Fibroblast of skin of right quadriceps (primary cell): ENCODE data around the gene CHAC1.

Experiments
- DNase-seq: peaks from one replicate; pipeline ENCODE4 v3.0.0-alpha.2; 2013

CHAC1 gene

DNA sequence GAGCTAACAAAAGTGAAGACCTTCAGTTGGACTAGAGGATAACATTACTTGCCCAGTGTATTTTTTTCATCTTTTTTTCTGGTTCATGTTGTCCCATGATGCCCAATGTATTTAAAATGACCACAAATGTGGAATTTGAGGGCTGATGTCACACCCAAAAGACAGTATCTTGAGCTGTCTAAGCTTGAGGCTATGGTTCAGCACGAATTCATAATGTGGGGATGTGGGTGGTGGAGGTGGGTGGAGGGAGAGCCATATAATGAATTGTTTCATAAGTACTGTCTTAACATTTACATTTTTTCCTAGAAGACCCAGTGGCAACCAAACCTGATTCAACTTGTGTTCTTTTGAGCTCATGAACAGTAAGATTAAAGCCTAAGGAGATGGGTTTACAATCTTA lies 37.5 kb downstream of the CHAC1 start:
- no peak for DNase-seq

DNA sequence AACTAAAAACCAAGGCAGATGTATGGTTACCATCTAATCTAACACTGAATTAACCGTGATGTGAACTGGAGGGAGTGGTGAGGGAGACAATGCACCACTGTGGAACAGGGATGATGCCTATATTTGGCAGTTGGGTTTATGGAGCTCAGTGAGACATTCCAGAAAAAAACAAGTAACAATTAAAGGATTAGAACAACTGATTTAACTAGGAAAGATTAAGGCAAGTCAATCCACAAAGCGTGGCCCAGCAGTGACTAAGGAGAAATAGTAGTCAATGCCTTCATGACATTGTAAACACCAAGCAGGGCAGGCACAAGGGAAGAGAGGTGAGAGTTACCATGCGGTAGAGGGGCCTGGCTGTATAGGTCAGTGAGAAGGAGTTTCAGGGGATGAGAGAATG lies 38.1 kb downstream of the CHAC1 start:
- no peak for DNase-seq

DNA sequence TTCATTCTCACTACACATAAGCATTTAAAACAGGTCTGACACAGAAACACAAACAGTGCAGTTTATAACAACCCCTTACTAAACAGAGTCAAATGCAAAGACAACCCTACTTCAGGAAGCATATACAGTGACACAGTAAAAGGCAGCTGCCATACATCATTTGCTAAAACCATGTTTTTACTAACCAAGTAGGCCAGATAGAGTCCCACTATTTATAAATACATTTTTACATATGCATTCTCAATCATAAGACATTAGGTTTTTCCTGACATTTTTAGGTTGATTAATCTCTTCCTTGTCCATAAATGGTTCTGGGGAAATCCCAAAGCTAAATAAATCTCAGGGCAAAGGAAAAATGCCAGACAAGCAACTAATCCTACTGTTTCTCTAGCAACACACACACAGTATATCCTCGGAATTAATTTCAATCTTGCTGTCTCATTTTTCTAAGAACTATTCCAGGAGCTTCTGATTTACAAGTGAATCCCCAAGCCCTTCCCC lies 39.0 kb downstream of the CHAC1 start:
- DNase-seq = peak; percentile 48

DNA sequence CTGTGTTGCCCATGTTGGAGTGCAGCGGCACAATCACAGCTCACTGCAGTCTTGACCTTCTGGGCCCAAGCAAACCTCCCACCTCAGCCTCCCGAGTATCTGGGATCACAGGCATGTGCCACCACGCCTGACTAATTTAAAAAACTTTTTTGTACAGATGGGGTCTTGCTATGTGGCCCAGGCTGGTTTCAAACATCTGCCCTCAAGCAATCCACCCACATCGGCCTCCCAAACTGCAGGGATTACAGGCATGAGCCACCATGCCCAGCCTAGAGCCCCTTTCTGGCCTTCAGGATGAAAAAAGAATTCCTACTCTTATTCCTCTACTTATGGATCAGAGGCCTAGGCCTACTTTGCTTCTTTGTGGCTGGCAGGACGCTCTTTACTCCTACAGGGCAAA lies 39.6 kb downstream of the CHAC1 start:
- no peak for DNase-seq

DNA sequence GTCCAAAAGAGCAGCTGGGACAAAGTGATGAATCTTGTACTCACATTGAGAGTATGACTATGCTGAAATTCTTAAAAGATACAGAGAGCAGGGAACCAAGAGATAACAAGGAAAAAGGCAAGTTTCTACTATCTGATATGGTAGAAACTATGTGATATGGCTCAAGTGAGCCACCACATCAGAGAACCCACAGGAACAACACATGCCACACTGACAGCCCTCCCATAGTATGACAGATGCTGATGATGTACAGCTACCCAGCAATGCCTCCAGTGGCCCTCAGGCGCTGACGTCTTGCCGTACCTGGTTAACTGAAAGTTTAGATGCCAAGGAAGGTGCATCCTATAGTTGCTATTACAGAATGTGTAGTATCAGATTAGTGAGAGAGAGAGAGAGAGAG lies 42.4 kb downstream of the CHAC1 start:
- DNase-seq = no peak

DNA sequence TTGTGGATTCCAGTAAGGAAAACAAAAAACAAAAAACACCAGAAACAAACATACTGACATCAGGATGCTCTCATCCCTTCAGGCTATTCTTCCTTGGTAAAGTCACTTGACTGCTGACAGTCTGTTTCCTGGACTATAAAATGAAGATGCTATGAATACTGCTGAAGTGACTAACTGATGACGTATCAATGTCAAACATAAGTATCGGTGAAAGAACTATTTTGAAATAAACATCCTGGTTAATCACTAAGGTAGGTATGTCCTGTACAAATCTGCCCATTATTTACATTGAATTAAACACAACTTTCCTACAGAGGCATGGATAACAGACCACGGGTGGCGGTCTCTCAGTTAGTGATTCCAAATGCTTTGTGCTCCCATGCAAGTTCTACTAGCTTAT lies 45.9 kb downstream of the CHAC1 start:
- peak; percentile 61 for DNase-seq

DNA sequence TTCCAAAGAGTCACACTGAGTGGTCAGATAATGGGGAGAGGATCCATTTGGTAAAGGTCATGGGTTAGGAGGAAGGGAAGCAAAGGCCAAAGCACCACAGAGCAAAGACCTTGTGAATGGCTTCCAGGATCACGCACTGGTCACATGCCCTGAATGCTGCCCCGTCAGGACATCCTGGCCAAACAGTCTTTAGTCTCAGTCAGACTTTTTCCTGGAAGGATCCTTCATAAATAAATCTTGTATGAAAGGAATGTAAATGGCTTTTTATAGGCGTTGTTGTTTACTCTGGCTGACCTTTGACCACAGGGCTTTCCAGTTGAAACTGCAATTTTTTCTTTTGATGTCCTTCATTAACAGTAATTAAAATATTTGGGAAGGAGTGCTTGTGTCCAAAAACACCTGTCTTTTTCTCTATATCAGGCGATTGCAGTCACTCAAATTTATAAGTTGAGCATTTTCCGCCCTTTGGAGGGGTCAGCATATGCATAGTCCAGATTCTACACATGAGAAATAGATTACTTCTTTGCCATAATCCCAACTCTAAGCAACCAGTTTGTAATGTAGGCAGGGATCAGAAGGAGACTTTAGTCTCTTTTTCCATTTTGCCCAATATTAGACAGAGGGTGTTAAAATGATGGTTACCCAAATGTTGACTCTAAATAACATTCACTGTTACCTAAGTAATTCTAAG lies 48.4 kb downstream of the CHAC1 start:
- no peak for DNase-seq

DNA sequence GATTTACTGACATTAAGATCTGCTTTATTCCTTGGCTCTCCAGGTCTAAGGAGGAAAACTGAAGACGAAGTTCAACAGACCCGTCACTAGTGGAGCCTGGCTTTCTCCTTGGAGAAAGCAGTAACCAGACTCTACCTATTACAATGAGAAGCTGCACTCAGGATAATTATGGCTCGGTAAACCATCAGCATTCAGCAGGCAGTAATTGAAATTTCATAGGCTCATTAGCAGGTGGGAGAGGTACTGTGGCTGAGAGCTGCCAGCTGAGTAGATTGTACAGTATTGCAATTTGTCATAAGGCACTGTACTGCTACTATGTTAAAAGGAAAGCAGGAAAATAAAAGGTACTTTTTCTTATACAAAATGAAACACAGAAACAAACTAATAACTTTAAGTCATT lies 51.2 kb downstream of the CHAC1 start:
- DNase-seq = no peak
